ENCODE results near the gene FSCB. TPM values are rescaled to one million over a fixed set of nuclear protein-coding genes. Genes with fewer than 3 reads are reported as not detected.

The FSCB gene
- total and polyA plus RNA-seq, 8 donors, result 0.18 TPM; not detected in 7

DNA sequence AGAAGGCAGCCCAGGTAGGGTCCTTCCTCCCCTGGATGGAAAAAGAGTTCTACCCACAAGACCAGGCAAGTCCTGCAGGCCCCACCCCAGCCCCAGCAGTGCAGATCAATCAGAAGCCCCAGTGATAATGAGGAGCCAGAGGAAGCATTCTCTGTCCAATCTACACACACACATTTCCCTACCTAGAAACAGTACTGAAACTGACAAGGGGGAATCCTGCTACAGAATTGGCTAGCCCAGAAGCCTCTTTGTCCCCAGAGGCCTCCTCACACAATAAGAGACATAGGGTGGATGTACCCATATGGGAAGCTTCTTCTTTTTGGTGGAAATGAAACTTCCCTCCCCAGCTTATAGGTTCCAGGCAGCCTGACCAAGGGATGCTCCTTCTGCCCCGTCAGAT, 9.9 kb downstream of the FSCB start:
- no peak overlapping the region for H3K4me3 ChIP-seq
- no peaks in the 10 kb centered on the region for H3K4me1 ChIP-seq
- intact Hi-C loops (cut with DNase I; ENCODE audit: low total_unique reads), result no loop called here
- no peak for TF ChIP-seq EP300 (IDR thresholded peaks at IDR 0.05)
- no peak for TF ChIP-seq CTCF (IDR thresholded peaks at IDR 0.05)
- TF ChIP-seq POLR2AphosphoS5 (IDR thresholded peaks at IDR 0.05), result no peak
- no peak for TF ChIP-seq POLR2A (IDR thresholded peaks at IDR 0.05)
- no peaks in the 10 kb centered on the region for H3K36me3 ChIP-seq
- peaks cover 0 to 10% (median 3%) of the 10 kb centered on the region in 4 donors for H3K9me3 ChIP-seq
- H3K27me3 ChIP-seq, result no peaks in the 10 kb centered on the region
- no peak overlapping the region for H3K27ac ChIP-seq
- DNase-seq, result no peak
- WGBS, 5 donors, result 50 to 88% (median 76%) methylated on average over 1 of the region's 1 CpG

DNA sequence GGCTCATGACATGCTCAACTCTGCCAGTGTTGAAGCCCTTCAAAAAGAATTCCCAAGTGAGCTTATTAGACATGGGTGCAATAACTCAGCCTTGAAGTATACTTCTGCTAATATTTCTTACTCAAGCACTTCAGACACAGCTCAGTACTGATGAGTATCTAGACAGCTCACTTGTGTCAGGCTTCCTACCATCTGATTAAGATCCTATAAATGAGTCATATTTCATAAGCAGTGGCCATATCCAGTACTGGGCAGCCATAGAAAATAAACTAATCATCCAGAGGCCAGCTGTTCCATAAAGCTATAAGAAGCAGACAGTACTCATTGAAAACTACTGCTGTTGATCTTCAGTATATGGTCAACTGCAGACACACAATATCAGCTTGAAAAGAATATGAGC, 12.9 kb downstream of the FSCB start:
- Histone ChIP-seq H3K4me3 (no peak overlapping the region), H3K36me3 (no peaks in the 10 kb centered on the region), H3K9me3 (peaks cover 0 to 10% (median 3%) of the 10 kb centered on the region in 4 donors), H3K27me3 (no peaks in the 10 kb centered on the region), H3K4me1 (no peaks in the 10 kb centered on the region), H3K27ac (no peak overlapping the region)
- intact Hi-C loops (cut with DNase I; ENCODE audit: low total_unique reads), result no loop called here
- TF ChIP-seq POLR2A (IDR thresholded peaks at IDR 0.05) (no peak), CTCF (IDR thresholded peaks at IDR 0.05) (no peak), EP300 (IDR thresholded peaks at IDR 0.05) (no peak), POLR2AphosphoS5 (IDR thresholded peaks at IDR 0.05) (no peak)
- DNase-seq, result no peak

GRCh38 chr14:44490966-44491365, 16.1 kb downstream of the FSCB start:
- DNase-seq, result no peak
- Histone ChIP-seq H3K36me3 (no peaks in the 10 kb centered on the region), H3K9me3 (peaks cover 0 to 14% (median 0%) of the 10 kb centered on the region in 4 donors), H3K4me1 (no peaks in the 10 kb centered on the region), H3K27ac (no peak overlapping the region), H3K4me3 (no peak overlapping the region), H3K27me3 (no peaks in the 10 kb centered on the region)
- intact Hi-C loops (cut with DNase I; ENCODE audit: low total_unique reads), result no loop called here
- no peak for TF ChIP-seq EP300 (IDR thresholded peaks at IDR 0.05)
- TF ChIP-seq POLR2A (IDR thresholded peaks at IDR 0.05), result no peak
- no peak for TF ChIP-seq POLR2AphosphoS5 (IDR thresholded peaks at IDR 0.05)
- TF ChIP-seq CTCF (IDR thresholded peaks at IDR 0.05), result no peak
- 62 to 80% (median 76%) methylated on average over 2 of the region's 2 CpGs for WGBS, 5 donors

DNA sequence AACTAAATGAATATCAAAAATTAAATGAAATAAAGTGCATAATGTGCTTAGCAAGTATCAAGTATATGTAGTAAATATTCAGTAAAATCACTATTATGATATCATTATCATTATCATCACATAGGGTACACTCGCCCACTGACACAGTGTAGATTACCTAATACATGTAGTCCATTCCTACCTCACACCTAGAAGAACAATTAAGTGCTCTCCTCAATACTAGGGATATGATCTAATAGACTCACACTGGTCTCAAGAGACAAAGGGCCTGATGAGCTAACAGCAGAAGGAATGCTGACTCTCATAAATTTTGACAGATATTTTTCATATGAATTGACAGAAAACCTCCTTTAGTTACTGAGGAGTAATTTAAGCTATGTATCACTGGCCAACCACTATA, 29.1 kb downstream of the FSCB start:
- peaks cover 0 to 5% (median 0%) of the 10 kb centered on the region in 4 donors for H3K9me3 ChIP-seq
- H3K36me3 ChIP-seq, result no peaks in the 10 kb centered on the region
- H3K27me3 ChIP-seq, result no peaks in the 10 kb centered on the region
- intact Hi-C loops (cut with DNase I; ENCODE audit: low total_unique reads), result no loop called here
- no peak overlapping the region for H3K27ac ChIP-seq
- WGBS, 5 donors, result 72 to 89% (median 82%) methylated on average over 1 of the region's 1 CpG
- no peaks in the 10 kb centered on the region for H3K4me1 ChIP-seq
- no peak overlapping the region for H3K4me3 ChIP-seq
- TF ChIP-seq CTCF (IDR thresholded peaks at IDR 0.05), result no peak
- TF ChIP-seq POLR2AphosphoS5 (IDR thresholded peaks at IDR 0.05), result no peak
- TF ChIP-seq POLR2A (IDR thresholded peaks at IDR 0.05), result no peak
- no peak for TF ChIP-seq EP300 (IDR thresholded peaks at IDR 0.05)
- DNase-seq, result no peak
